Stimulated activated CD8-positive, alpha-beta memory T cell treated with anti-CD3 and anti-CD28 coated beads, Interleukin-4, amount 100 ng/mL, for 48 hours (primary cell): ENCODE data around the gene SNX8.

Experiments used
- DNase-seq: peaks from one replicate; pipeline ENCODE4 v3.0.0-alpha.2; 2020

SNX8 gene

DNA sequence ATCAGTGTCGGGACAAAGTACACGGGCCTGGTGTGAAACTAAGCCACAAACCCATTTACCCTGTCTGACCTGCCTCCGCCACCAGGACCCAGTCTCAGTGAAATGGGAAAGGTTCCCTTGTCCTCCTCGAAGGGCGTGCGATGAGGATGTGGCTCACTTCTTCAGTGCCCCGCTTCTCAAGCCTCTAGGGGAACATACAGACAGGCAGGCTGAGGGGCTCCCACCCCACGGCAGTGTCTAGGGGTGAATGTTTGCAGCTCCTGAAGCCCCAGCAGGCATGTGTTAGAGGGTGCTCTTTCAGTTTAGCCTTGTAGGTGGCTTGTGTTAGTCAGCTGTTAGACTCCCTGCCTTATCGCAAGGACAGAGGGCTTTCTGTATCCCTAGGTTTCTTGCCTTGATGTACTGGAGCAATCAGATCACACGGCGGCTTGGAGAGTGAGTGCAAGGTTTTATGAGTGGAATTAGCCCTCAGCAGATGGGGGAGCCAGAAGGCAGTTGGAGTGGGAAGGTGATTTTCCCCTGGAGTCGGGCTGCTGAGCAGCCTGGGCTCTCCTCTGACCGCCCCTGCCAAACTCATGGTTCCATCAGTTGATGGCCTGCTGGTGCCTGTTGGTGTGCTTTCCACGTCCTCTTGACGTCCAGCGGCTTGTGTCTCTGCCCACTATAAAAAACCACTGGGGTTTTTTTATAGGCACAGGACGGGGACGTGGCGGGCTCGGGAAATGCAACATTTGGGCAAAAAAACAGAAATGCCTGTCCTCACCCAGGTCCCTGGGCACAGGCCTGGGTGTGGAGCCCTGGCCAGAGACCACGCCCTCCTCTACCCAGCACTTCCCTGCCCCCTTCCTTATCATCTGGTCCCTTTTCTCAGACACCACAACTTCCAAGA lies 71.5 kb downstream of the SNX8 start:
- peak; percentile 54 for DNase-seq

DNA sequence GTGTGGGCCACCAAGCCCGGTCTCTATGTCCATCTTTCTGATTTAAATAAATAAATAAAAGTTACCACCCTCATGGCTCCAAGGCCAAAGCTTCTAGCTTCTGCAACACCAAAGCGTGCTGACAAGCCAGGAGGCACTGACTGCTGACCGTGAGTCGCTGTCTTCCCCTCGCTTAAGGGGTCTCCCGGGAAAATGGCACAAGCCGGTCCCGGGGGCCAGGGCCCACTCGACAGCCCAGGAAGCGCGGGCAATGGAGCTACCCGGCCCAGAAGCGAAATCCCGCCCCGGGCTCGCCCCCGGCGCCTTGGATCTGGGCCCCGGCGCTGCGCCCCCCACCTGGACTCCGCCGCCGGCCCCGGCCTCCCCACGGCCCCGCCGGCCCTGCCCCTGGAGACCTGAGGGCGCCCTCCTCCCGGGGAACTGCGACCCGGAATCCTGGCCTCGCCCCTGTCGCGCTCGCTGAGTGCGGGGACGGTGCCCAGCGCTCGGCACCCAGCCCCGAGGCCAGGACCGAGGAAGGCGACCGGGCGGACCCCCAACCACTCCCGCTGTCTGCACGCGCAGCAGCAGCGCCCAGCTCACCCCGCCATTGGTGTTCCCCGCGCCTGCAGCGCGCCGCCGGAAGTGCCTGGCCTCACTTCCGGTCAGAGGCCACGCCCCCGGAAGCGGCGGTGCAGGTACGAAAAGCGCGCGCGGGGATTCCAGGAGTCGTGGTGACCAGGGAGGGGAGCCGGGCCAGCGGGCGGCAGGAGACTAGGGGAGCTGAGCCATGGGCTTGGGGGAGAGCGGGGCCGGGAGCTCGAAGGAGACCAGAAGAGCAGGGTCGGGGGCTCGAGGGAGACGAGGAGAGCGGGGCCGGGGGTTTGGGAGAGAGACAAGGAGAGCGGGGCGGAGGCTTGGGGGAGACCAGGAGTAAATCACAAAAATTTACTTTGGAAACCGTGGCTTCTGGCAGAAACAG lies 72.4 kb downstream of the SNX8 start, which contains the start of the genes MRM2 and NUDT1:
Gene MRM2 (minus strand): TSS at position 626 of the 961 bp plus-strand sequence. CDS start 36 bp downstream, at position 590.
Gene NUDT1 (plus strand): TSS at position 647 of the 961 bp plus-strand sequence. CDS start 2,349 bp downstream, outside the sequence.
- DNase-seq = peak; percentile 88

DNA sequence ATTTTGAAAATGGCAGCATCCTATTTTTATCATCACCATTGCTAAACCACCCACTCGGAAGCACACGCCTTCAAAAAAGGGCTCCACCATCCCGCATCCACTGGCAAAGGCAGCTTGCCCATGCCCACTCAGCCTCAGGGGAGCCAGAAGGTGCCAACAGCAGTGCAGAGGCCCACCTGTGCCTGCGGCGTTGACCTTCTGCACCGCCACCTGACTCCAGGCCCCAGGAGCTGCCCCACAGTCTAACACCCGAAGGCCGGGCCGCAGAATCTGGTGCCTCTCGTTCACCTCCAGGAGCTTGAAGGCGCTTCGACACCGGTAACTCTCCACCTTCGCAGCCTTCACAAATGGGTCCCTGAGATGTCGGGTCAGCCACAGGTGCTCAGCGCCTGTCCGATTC lies 75.0 kb downstream of the SNX8 start:
- no peak for DNase-seq

DNA sequence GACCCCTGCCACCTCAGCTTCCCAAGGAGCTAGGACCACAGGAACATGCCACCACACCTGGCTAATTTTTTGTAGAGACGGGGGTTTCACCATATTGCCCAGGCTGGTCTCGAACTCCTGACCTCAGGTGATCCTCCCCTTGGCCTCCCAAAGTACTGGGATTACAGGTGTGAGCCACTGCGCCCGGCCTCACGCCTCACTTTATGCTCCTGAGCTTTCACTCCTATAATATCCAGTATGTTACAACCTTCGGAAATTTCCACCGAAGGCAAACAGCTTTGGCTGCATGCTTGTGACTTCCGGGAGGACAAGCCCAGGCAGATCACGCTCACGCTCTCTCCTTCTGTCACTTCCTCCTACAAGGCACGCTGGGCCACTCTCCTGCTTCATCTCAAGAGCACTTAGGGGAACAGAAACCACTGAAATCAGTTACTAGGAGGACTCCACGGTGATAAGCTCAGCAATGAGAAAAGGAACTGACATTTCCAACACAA lies 77.1 kb downstream of the SNX8 start:
- DNase-seq = no peak

DNA sequence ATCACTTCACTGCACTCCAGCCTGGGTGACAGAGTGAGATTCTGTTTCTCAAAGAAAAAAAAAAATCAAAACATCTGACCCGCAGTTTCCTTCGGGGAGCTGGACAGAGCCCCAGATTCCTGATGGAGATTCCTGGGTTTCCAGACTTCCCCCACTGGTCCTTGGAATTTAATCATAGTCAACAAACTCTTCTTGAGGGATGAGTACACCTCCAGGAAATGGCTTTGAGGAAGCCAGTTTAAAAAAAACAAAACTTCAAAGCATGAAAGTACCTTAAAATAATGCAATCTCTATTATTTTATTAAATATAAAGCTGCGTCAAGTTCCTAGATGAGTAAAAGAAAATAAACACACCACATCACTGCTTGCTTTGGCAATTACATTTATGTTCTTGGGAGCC lies 80.3 kb downstream of the SNX8 start:
- DNase-seq = no peak

DNA sequence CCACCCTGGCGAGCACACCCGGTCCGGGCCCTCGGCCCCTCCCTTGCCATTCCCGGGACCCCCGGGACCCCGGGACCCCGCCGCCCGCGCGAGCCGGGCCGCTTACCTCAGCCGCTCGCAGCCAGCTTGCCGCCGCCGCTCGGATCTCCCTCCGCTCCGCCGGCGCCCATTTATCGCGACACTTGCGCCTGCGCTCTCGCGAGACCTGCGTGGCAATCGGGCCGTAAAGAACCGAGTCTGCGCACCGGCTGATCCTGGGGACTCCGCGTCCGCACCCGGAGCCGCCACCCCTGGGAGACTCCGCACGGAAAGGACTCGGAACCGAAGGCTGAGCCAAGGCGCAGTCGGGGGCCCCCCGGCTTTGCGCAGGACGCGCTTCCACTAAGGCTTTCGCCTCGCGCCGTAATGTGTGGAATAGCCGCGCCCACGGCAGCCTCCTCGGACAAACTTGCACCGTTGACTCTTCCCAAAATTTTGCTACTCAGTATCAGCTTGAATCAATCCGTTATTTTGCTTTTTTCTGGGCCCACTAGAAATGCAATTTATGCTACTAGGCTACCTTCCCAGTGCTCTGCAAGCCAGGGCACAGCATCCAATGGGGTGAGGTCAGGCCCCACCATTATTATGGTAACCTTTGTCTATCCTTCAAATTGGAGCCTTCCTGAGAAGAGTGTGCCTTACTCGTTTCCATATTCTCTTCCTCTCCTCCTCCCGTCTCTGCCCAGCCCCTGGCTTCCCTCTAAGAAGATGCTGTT lies 81.3 kb downstream of the SNX8 start, which contains the start of gene MAD1L1:
Gene MAD1L1 (minus strand): TSS at position 180 of the 755 bp plus-strand sequence. CDS start 2,812 bp downstream, outside the sequence.
- DNase-seq = peak; percentile 92

DNA sequence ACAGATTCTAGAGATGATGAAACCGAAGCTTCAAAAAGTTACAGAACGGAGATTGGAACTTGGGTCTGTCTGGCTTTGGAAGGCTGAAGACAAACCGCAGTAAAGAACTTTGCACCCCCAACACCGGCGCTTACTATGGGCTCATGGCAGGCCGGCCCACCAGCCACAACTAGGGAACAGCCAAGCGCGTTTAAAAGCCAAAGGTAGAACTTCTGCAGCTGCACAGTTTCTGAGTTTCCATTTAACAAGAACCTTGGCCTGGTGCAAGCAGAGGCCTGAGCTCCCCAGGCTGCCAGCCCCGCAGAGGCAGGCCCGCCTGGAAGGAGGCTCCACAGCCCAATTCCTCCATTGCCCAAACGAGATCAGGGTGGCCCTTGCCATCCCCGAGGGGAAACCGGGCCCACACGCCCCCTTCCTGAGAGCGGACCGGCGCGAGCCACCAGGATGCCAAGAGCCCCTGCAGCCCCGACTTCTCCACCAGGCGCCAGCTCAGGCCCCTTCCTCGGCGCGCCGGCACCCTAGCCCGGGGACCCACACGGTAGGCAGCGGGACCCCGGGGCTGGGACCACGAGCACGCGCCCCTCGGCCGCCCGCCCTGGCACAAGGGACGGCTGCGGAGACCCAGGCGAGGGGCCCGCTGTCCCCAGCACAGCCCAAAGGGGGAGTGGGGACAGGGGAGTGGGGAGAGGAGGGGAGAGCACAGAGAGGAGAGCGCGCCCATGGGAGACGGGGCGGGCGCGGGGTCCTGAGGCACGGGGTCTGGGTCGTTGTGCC lies 82.1 kb downstream of the SNX8 start:
- peak; percentile 39 for DNase-seq

DNA sequence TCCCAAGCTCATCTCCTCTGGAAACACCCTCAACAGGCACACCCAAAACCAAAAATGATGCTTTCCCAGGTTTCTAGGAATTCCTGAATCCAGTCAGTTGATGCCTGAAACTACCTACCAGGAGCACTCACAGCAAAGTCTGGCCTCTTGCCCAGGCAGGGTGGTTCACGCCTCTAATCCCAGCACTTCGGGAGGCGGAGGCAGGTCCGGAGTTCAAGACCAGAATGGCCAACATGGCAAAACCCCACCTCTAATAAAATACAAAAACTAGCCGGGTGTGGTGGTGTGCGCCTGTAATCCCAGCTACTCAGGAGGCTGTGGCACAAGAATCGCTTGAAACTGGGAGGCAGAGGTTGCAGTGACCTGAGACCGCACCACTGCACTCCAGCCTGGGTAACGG lies 83.4 kb downstream of the SNX8 start:
- DNase-seq = no peak

DNA sequence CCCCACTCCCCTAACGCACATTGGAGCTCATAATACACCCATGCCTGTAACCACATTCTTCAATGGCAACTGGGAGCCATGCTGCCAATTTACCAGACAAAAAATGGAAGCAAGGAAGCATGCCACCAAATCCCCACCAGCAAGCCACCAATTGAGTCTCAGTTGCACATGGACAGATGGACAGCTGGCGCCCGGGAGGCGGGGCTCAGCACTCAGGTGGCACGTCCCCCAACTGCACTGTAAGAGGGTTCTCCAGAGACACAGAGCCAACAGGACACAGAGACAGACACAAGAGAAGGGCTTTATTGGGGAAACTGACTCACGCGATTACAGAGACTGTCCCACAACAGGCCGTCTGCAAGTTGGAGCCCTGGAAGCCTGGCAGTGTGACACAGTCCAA lies 84.0 kb downstream of the SNX8 start:
- no peak for DNase-seq

DNA sequence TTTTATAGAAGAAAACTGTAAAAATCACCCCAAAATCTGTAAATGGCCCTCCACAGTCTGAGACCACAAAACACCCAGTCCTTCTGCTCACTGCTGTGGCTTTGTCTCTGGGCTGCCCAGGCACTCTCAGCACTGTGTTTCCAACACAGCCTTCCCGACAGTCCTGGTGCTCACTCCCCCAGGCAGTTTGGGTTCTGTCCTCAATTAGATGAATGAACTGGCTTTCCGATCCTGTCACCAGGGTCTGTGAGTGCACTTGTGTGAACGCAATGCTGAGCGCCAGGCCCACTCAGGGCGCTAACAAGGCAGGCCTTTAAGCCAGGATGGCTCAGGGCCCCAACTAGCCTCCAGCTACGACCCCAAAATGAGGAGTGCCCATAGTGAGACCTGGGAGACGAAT lies 84.8 kb downstream of the SNX8 start:
- no peak for DNase-seq

DNA sequence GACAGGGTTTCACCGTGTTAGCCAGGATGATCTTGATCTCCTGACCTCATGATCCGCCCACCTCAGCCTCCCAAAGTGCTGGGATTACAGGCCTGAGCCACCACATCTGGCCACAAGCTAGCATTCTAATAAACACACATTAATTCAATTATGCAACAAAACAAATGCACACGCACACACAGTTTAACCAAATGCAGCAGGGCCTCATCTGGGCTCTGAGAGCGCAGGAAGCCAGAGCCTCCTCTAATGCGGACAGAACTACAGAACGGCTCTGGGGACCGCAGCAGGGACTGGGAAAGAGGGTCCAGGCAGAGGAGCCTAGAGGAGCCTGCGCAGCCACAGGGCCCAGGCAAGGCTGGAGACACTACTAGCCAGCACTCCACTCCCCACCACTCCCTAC lies 85.3 kb downstream of the SNX8 start:
- no peak for DNase-seq

DNA sequence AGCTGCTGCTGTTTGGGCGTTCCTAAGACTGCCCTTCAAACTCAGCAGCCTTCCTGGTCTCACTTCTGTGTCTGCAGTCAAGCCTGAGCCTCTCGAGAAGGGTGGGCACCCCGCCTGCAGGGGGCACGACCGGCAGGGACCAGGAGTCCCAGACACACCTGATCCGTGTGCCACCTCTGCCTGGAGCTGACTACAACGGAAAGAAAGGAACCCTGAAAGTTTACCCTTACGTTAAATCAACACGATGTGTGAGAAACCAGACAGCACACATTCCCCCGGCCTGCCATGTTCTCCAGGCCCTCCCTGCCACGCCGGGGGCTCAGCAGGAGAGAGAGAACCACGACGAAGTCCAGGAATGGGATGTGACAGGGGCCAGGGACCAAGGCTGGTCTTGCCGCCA lies 86.5 kb downstream of the SNX8 start:
- DNase-seq = no peak

DNA sequence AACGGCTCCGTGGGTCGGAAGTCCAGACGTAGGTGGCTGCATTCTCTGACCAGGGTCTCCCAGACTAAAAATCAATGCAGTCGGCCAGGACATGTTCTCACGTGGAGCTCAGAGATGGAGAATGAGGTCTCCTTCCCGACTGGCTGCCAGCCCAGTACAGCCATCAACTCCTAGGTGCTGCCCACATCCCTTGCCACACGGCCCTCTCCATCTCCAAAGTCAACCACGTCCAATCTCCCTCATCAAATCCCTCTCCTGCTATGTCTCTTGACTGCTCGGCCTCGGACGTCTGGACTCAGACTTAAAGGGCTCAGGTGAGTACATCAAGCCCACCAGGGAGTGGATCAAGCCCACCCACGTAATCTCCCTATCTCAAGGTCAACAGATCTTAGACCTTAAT lies 88.4 kb downstream of the SNX8 start:
- no peak for DNase-seq

DNA sequence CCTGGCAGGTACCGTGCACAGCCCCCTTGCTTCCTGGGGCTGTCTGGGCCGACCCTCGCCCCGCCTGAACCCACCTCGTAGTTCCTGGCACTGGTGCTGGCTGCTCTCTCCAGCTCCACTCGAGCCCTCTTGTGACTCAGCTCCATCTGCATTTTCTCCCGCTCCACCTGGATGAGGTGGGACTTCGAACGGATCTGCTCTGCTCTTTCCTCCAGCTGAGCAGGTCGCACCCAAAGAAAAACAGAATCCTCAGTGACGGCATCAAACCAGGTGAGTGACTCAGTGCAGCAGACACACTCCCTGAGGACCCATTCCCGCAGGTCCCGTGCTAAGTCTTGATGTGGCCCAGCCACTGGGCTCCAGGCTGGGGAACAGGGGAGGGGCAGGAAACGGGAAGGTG lies 88.9 kb downstream of the SNX8 start:
- no peak for DNase-seq

DNA sequence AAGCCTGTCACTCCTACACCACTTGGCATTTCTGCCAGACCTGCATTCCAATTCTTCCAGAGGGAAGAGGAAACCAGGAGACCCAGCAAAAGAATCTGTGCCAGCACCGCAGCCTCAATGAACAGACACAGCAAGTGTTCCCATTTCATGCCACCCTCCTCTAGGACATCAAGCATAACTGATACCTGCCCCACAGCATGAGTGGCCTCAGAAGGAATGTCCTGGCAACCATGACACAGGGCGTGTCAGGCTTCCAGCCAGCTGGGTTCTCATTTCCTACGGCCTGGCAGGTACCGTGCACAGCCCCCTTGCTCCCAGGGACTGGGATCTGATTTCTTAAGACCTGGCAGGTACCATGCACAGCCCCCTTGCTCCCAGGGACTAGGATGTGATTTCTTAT lies 89.3 kb downstream of the SNX8 start:
- DNase-seq = no peak

DNA sequence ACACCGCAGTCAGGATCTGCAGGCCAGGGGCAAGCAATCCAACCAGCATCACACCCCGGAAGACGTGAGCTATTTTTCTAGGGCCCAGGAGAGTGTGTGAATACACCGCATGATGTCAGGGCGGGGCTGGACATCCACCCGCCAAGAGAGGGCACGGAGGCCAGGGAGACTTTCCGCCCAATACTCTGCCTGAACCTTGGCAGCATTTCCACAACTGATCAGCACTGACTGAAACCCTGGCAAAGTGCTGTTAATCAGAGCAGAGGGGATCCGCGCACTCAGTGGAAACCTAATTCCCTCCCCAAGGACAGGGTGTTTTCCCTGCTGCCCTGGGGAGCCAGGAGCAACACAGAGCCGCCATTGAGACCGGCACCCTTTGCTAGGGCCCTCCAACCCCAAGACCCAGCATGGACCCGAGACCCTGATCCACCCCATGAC lies 89.7 kb downstream of the SNX8 start:
- DNase-seq = no peak

DNA sequence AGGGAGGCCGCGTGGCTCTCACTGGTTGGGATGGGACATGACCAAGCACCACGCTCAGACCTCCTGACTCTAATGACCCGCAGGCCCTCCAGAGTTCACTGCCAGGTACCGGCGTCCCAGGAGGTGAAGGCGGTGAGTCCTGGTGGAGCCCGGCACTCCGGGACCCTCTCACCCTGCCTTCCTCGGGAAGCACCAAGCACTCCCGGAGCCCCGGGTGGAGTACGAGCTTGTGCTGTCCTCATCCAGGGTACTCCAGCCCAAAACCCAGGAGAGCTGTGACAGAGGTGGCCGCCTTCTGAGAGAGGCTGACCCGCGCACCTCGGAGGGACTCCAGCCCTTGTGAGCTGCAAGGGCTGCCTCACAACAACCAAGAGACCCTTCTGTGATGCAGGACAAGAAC lies 90.9 kb downstream of the SNX8 start:
- no peak for DNase-seq

DNA sequence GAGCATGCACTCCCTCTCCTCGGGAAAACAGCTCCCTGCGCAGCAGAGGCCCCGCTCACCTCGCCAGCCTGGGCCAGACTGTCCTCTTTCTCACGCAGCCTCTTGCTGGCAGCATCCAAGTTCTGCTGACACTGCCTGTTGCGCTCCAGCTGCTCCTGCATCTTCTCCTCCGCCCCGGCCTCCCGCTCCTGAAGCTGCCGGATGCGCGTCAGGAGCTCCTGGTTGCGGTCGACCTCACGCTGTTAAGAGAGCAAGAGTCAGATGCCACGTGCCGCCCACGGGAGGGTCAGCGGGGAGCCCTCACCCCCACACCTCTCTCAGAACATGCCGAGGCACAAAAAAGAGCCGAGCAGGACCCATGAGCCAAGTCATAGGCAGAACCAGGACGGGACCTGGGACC lies 91.7 kb downstream of the SNX8 start:
- no peak for DNase-seq

DNA sequence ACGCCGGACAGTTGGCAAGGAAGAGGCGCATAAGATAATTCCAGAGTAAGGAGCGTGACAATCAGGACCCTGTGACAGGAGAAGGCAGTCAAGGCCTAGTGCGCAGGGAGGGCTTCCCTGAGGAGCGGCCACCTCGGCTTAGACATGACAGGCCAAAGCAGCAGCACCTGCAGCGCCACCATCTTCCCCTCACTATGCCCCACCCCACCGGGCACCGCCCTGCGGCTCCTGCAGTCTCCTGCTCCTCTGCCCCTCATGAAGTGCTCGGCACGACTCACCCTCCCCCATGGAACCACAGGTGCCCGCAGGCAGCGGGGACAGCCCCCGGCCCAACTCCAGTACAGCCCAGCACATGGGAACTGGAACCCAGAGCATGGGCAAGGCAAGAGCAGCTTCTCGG lies 93.3 kb downstream of the SNX8 start:
- DNase-seq = no peak

DNA sequence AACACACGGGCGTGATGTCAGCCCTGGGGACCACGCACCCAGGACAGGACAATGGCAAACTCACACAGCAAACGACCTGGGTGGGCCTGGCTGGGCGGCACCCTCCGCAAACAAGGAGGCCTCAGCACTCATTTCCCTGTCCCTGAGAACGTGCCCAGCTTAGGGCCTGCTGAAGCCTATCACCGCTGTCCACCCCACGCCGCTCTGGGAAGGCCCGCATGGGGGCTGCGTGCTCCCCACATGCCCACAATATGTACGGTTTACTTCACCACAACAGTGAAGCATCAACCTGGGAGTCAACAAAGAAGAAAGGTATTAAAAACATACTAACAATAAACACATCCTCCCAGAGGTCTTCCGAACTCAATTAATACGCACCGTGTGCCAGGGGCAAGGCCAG lies 93.7 kb downstream of the SNX8 start:
- no peak for DNase-seq

DNA sequence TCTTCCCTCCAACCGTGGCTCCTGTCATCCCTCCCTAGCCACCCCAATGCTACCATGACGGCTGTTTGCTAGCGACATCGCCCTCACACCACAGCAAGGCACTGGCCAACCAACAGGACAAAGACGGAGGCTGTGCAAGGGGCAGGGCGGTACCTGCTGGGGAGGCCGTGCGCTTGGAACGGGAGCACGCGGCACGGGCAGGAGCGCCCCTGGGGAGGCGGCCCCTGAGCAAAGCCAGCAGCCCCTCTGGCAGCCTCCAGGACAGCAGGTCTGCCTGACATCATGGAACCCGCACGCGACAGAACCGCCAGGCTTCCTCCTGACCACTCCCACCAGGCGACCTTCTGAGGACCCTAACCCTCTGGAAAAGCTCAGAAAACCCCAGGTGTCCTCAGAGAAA lies 94.2 kb downstream of the SNX8 start:
- DNase-seq = no peak

DNA sequence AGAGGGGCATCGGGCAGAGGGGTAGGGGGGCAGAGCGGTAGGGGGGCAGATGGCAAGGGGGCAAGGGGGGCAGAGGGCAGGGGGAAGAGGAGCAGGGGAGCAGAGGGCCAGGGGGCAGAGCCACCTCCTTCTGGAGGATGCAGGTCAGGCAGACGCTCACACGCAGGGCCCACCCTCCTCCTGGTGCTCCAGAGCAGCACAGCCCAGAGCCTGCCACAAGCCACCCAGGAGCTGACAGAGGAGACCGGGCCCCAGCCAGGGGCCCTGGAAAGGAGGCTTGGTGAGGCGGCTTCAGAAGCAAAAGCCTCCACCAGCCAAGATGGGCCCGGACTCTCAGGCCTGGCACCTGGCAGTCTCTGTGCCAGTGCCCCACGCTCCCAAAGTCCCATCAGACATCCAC lies 94.6 kb downstream of the SNX8 start:
- no peak for DNase-seq
